ENCODE measurements around the gene PLSCR4. TPM values are rescaled to one million over a fixed set of nuclear protein-coding genes. Genes with fewer than 3 reads are reported as not detected.
"Not testable (repeated sequence)": the region's sequence is repeated elsewhere in the genome, so short reads cannot be mapped to it uniquely, and the experiment has no call there.

The PLSCR4 gene
- total RNA-seq, 2 experiments from 2014 or later, result not detected

DNA sequence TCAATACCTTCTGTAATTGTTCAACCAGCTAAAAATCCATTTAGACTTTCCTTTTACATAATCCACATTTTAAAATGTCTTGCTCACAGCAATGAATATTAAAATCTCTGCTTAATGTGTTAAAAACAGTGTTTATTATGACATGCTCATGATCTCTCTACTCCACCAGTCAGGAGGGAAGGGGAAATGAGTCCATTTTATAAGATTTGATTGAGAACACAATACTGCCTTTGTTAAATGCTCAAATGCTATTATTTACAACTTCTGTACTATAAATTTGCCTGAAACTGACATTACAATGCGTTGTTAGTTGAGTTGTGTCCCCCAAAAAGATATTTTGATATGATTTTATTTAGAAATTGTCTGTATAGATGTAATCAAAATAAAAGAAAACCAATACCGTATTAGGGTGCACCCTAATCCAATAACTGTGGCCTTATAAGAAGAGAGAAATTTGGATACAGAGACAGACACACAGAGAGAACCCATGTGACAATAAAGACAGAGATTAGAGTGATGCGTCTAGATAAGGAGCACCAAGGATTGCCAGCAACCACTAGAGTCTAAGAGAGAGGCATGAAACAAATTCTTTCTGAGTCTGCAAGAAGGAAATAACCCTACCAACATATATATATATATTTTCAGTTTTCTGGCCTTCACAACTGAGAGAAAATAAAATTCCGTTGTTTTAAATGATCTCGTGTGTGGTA, 9.1 kb upstream of the PLSCR4 start:
- CTCF ChIA-PET, result no interaction called here
- H3K36me3 Mint-ChIP-seq (ENCODE audit: low read depth), result no peaks in the 10 kb centered on the region
- DNase-seq (no peak), ATAC-seq (ENCODE audit: poor library complexity) (no peak)
- H3K9me3 Mint-ChIP-seq, result peaks cover 1% of the 10 kb centered on the region
- peaks cover 25% of the 10 kb centered on the region for H3K27me3 Mint-ChIP-seq
- Histone ChIP-seq H3K4me3 (ENCODE audit: low read length) (no peak overlapping the region), H3K36me3 (ENCODE audit: insufficient read depth, low read length) (no peaks in the 10 kb centered on the region), H3K27ac (ENCODE audit: low read depth in 1 of 2, low read length in 2 of 2) (no peak overlapping the region), H3K9me3 (ENCODE audit: control insufficient read depth in 1 of 2, insufficient read depth in 1 of 2, low read length in 2 of 2) (peaks cover 0 to 5% of the 10 kb centered on the region in 2 experiments), H3K4me1 (ENCODE audit: insufficient read depth, low read length) (no peaks in the 10 kb centered on the region), H3K27me3 (ENCODE audit: control insufficient read depth in 1 of 2, insufficient read depth in 2 of 2, low read length in 2 of 2) (no peaks in the 10 kb centered on the region)
- H3K27ac Mint-ChIP-seq, result no peak overlapping the region
- intact Hi-C loops (cut with DNase I, micrococcal nuclease), result no loop called here
- no peaks in the 10 kb centered on the region for H3K4me1 Mint-ChIP-seq (ENCODE audit: low read depth)
- no peak overlapping the region for H3K4me3 Mint-ChIP-seq
- POLR2A ChIA-PET, result no interaction called here
- TF ChIP-seq, protein P1, sequence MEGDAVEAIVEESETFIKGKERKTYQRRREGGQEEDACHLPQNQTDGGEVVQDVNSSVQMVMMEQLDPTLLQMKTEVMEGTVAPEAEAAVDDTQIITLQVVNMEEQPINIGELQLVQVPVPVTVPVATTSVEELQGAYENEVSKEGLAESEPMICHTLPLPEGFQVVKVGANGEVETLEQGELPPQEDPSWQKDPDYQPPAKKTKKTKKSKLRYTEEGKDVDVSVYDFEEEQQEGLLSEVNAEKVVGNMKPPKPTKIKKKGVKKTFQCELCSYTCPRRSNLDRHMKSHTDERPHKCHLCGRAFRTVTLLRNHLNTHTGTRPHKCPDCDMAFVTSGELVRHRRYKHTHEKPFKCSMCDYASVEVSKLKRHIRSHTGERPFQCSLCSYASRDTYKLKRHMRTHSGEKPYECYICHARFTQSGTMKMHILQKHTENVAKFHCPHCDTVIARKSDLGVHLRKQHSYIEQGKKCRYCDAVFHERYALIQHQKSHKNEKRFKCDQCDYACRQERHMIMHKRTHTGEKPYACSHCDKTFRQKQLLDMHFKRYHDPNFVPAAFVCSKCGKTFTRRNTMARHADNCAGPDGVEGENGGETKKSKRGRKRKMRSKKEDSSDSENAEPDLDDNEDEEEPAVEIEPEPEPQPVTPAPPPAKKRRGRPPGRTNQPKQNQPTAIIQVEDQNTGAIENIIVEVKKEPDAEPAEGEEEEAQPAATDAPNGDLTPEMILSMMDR (IDR thresholded peaks at IDR 0.05), result no peak

GRCh38 chr3:146256851-146257486, 6.1 kb upstream of the PLSCR4 start:
- TF ChIP-seq, protein P1 (IDR thresholded peaks at IDR 0.05), result no peak
- ATAC-seq (ENCODE audit: poor library complexity), result no peak
- peaks cover 0 to 5% of the 10 kb centered on the region in 2 experiments for H3K9me3 ChIP-seq (ENCODE audit: control insufficient read depth in 1 of 2, insufficient read depth in 1 of 2, low read length in 2 of 2)
- Mint-ChIP-seq H3K4me3 (no peak overlapping the region), H3K9me3 (peaks cover 6% of the 10 kb centered on the region), H3K27ac (no peak overlapping the region), H3K4me1 (ENCODE audit: low read depth) (no peaks in the 10 kb centered on the region), H3K27me3 (peaks cover 50% of the 10 kb centered on the region), H3K36me3 (ENCODE audit: low read depth) (no peaks in the 10 kb centered on the region)
- POLR2A ChIA-PET, result interaction anchor here (0.6 kb wide), 1 partner anchor 9 kb away, joined by 3 read pairs; no protein-coding TSS in a partner anchor
- H3K4me1 ChIP-seq (ENCODE audit: insufficient read depth, low read length), result no peaks in the 10 kb centered on the region
- H3K27ac ChIP-seq (ENCODE audit: low read depth in 1 of 2, low read length in 2 of 2), result no peak overlapping the region
- intact Hi-C loops (cut with DNase I, micrococcal nuclease), result no loop called here
- no peak overlapping the region for H3K4me3 ChIP-seq (ENCODE audit: low read length)
- CTCF ChIA-PET, result no interaction called here
- no peak for DNase-seq
- peaks cover 4 to 5% of the 10 kb centered on the region in 2 experiments for H3K27me3 ChIP-seq (ENCODE audit: control insufficient read depth in 1 of 2, insufficient read depth in 2 of 2, low read length in 2 of 2)
- no peaks in the 10 kb centered on the region for H3K36me3 ChIP-seq (ENCODE audit: insufficient read depth, low read length)

DNA sequence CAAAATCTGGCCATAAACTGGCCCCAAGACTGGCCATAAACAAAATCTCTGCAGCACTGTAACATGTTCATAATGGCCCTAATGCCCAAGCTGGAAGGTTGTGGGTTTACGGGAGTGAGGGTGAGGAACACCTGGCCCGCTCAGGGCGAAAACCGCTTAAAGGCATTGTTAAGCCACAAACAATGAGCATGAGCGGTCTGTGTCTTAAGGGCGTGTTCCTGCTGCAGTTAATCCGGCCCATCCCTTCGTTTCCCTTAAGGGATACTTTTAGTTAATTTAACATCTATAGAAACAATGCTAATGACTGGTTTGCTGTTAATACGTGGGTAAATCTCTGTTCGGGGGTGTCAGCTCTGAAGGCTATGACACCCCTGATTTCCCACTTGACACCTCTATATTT, 1.5 kb upstream of the PLSCR4 start:
- ATAC-seq (ENCODE audit: poor library complexity); intact Hi-C loops (cut with DNase I, micrococcal nuclease); H3K9me3 Mint-ChIP-seq; H3K27ac ChIP-seq (ENCODE audit: low read depth in 1 of 2, low read length in 2 of 2); H3K4me1 Mint-ChIP-seq (ENCODE audit: low read depth); H3K9me3 ChIP-seq (ENCODE audit: control insufficient read depth in 1 of 2, insufficient read depth in 1 of 2, low read length in 2 of 2); DNase-seq; POLR2A ChIA-PET; H3K36me3 Mint-ChIP-seq (ENCODE audit: low read depth); H3K27ac Mint-ChIP-seq; H3K4me3 ChIP-seq (ENCODE audit: low read length); CTCF ChIA-PET; H3K4me3 Mint-ChIP-seq; H3K4me1 ChIP-seq (ENCODE audit: insufficient read depth, low read length); H3K36me3 ChIP-seq (ENCODE audit: insufficient read depth, low read length): not testable (repeated sequence)
- peaks cover 69% of the 10 kb centered on the region for H3K27me3 Mint-ChIP-seq
- peaks cover 4 to 30% of the 10 kb centered on the region in 2 experiments for H3K27me3 ChIP-seq (ENCODE audit: control insufficient read depth in 1 of 2, insufficient read depth in 2 of 2, low read length in 2 of 2)

Measured in CD4-positive, alpha-beta T cell (primary cell).